NK-92 treated with Interleukin-12 subunit alpha and Interleukin-12 subunit beta, amount 100 ng/mL, for 24 hours (cell line): ENCODE data around the gene VPREB3.

Experiments used
- DNase-seq: peaks from one replicate; lab custom pipeline; 2025; lab: John Stamatoyannopoulos, UW

VPREB3 gene

DNA sequence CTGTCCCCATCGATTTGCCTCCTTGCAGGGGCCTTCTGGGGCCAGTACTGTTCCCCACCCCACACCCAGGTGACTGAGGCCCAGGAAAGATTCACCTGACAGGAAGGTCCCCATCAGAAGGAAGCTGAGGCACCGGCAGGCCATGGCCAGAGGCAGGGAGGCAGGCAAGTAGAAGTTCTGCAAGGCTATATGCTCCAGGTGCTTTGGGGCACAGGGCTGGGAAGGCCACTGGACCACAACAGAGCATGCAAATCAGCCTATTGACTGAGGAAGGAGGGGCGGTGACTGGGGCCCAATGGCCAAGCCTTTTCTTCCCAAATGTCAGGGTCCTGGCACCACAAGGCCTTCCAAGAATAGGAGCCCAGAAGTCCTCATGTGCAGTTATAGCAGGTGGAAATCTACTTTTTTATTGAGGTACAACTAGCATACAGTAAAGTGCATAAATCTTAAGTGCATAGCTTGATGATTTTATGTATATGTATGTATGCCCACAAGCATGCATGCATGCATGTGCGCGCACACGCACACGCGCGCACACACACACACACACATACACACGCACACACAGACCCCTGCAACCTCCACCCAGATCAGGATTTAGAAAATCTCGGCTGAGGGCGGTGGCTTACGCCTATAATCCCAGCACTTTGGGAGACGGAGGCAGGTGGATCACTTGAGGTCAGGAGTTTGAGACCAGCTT is at the start of gene VPREB3:
Gene VPREB3 (minus strand): TSS at position 206 of the 700 bp plus-strand sequence. CDS start 62 bp downstream, at position 144.
- no peak for DNase-seq

DNA sequence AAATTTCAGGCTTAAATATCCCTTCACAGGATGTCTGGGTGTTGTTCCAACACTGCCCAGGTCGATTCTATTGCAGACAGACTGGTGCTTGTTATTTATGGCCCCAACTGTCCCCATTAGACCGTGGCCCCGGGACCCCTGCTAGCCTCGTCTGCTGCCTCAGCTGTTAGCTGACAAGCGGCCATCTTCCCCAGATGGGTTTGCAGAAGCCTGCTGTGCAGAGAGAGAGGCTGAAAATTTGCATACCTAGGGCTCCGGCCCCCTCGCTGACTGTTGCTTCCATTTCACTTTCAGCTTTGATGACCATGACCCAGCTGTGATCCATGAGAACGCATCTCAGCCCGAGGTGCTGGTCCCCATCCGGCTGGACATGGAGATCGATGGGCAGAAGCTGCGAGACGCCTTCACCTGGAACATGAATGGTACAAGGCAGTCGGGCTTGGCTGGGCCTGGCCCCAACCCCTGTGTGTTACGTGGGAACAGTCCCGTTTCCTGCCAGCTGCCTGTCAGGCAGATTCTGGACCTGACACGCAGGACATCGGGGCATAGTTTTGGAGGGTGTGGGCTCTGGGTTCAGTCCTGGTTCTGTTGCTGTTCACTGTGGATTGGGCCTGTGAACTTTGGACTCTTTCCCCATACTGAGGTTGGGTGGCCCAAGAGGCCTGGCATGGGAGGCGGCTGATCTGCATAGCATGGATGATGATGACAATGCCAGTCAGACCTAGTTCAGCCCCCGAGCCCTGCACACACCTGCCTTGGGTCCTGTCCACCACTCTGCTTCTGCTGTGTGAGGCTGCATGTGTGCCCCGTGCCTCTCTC is 49.0 kb upstream of the VPREB3 start:
- no peak for DNase-seq

DNA sequence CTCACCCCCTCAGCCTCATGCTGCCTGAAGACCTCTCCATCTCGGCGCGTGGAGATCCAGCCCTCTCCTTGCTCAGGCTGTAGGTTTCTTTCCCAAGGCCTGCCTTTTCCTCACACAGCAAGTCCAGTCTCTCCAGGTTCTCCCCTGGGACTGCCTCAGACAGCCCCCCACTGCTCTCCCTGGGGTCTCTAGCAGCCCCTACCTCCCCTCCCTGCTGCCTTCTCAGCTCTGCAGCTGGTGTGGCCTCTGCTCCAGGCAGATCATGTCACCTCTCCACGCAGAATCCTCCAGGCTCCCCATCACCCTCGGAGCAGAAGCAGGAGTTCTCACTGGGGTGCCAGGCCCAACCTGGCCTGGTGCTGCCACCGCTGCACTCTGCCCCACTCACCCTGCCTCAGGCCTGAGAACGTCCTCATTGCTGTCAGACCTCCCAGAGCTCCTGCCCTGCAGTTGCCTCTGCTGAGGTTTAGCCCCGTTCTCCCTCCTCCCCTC is 47.7 kb upstream of the VPREB3 start:
- DNase-seq: no peak

GRCh38 chr22:23801238-23801821 is 47.1 kb upstream of the VPREB3 start:
- DNase-seq: no peak

DNA sequence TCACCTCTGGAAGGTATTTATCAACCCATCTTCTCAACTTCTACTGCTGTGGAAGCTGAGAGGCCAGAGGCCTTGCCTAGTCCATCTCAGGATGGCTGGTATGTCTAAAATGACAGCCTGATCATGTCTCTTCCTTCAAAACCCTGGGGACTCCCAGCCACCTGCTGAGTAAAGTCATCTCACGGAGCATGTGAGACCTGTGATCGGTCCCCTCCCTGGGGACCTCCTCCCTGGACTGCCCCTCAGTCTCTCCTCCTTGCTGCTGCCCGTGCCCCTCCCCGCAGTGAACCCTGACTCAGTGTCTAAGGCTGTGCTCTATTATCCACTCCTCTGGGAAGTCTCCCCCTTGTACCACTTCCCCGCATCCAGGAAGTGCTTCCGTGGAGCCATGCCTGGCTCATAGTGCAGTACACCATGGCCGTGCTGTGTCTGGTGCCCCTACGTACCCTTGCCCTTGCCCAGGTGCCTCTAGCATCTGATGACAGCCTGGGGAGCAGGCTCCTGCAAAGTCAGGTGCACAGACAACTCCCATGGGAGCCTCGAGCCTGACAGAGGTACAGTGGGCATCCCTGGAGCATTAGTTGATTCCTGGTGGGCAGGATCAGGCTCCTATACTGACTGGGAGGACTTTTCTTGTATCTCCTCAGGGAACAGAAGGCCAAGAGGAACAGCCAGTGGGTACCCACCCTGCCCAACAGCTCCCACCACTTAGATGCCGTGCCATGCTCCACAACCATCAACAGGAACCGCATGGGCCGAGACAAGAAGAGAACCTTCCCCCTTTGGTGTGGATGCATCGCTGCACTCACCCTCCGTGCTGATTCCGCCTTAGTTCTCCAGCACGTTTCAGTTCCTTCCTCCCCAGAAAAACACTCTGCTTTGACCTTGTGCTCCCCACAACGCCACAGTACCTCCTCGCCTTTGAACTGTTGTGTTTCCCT is 46.3 kb upstream of the VPREB3 start:
- DNase-seq: no peak

DNA sequence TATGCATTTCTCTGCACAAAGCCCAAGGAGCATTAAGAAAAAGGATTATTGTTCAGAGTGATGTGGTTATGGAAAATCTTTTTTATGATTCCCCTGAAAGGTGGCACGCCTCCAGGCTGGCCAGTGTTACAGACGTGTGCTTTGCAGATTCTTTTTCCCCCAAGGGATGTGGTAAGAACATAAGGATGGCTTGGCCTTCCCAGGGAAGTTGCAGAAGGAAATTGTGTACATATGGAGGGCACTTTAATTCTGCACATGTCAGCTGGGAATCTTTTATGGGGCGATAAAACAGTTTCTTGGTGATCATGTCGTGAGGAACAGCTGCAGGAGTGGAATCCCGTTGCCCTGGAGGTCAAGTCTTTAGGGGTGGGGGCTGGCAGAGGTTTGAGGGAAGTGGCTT is 42.2 kb upstream of the VPREB3 start:
- no peak for DNase-seq

GRCh38 chr22:23793326-23793725 is 39.1 kb upstream of the VPREB3 start:
- DNase-seq: no peak

DNA sequence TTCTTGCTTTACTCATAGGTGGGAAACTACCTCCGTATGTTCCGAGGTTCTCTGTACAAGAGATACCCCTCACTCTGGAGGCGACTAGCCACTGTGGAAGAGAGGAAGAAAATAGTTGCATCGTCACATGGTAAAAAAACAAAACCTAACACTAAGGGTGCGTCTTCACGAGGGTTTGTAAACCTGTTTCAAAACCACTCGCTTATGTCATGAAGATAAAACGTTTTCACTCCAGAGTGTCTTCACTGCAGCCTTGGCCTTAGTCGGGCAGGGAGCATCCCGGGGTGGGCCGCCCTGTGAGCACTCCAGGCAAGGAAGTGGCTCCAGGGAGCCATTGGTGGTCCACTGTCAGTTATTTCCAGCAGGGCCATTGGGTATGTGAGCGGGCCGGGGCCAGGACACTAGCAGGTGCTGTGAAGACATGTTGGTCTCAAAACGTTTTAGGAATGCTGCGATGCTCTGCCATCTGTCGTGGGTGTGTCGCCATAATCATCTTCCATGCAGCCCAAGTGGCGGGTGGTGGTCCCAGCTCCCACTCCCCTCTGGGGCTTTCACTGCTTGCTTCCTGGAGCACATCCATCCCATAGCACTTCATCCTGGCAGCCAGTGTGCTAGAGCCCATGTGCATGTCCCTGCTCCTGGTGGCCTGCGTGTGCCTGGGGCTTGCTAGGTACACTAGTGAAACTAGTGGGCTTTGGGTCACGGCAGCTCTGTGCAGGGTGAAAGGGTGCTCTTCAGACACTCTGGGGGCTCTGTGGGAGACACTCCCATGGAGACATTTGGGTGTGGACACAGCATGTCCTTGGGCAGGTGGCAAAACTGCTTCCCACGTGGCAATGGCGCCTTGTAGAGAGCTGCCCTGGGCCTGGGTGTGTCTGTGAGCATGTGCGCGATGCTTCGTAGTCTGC is 37.8 kb upstream of the VPREB3 start:
- DNase-seq: no peak

- no peak for DNase-seq
Observed at GRCh38 chr22:23790819-23791737, 36.9 kb upstream of the VPREB3 start.

DNA sequence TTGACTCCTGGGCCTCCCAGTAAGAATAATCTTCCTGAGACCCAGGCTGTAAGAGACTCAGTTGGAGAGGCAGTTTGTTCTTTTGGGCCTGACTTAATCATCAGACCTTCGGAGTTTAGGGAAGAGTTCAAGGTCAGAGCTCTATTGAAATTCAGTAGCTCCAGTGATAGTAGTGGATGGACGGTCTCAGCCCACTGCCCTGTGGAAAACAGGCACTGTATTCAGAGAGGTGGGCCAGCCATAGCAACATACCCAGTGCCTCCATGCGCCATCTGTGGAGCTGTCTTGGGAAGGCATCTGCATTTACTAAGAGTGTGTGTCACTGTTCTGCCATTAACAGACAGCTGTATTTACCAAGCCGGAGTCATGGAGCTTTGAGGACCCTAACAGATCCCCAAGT is 35.4 kb upstream of the VPREB3 start:
- no peak for DNase-seq

- no peak for DNase-seq
Observed at GRCh38 chr22:23789121-23789520, 34.9 kb upstream of the VPREB3 start.

DNA sequence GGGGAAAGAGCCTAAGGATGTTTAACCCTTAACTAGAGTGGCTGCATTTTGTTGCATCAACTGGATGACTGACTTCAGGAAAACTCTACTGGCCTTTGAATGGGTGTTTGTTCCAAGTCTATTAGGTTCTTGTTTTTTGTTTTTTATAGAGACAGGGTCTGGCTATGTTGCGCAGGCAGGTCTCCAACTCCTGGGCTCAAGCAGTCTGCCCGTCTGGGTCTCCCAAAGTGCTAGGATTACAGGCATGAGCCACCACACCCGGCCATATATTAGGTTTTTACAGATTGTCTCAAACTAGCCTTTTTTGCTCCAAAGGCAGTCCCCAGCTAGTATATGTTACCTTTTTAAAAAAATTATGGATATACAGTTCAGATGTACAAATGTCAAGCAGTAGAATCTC is 33.7 kb upstream of the VPREB3 start:
- DNase-seq: no peak

DNA sequence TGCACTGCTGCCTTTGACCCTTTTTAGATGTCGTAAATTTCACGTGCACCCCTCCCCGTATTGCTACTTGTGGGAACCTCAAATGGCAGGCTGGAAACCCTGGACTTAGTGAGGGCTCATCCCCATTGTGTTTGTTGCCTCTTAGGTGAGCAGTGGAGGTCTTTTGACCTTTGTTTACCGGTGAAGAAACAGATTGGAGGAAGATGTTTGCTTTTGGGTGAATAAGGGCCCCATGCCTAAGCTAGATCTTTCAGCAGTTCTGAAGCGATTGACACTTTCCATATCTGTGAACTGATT is 33.3 kb upstream of the VPREB3 start:
- DNase-seq: no peak

DNA sequence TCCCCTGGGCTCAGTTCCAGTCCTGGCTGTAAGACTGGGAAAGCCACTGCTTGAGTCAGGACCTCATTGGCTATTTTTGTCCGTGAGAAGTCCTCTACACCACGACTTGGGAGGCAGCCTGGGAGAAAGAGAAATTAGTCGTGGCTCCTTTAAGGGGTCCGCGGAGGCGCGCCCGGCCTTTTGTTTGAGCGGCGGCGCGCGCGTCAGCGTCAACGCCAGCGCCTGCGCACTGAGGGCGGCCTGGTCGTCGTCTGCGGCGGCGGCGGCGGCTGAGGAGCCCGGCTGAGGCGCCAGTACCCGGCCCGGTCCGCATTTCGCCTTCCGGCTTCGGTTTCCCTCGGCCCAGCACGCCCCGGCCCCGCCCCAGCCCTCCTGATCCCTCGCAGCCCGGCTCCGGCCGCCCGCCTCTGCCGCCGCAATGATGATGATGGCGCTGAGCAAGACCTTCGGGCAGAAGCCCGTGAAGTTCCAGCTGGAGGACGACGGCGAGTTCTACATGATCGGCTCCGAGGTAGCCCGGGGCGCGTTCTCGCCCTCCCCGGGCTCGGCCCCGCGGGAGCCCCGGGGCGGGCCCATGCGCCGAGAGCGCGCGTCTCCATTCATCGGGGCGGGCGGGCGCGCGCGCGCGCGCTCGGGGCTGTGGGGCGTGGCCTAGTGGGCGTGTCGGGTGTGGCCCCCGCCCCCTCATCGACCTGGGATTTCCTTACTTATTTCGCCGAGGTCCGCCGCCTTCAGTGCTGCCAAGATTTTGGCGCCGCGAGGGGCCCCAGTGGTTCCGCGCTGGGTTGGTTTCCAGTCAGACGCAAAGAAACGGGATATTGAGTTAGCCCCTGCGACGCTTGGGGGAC is 32.8 kb upstream of the VPREB3 start, which contains the start of gene SMARCB1:
Gene SMARCB1 (plus strand): TSS at position 215 of the 848 bp plus-strand sequence. CDS start 204 bp downstream, at position 419.
- peak; percentile 74 for DNase-seq

- no peak for DNase-seq
Observed at GRCh38 chr22:23786261-23786710, 32.1 kb upstream of the VPREB3 start.

GRCh38 chr22:23784215-23784732 is 30.0 kb upstream of the VPREB3 start:
- DNase-seq: no peak

DNA sequence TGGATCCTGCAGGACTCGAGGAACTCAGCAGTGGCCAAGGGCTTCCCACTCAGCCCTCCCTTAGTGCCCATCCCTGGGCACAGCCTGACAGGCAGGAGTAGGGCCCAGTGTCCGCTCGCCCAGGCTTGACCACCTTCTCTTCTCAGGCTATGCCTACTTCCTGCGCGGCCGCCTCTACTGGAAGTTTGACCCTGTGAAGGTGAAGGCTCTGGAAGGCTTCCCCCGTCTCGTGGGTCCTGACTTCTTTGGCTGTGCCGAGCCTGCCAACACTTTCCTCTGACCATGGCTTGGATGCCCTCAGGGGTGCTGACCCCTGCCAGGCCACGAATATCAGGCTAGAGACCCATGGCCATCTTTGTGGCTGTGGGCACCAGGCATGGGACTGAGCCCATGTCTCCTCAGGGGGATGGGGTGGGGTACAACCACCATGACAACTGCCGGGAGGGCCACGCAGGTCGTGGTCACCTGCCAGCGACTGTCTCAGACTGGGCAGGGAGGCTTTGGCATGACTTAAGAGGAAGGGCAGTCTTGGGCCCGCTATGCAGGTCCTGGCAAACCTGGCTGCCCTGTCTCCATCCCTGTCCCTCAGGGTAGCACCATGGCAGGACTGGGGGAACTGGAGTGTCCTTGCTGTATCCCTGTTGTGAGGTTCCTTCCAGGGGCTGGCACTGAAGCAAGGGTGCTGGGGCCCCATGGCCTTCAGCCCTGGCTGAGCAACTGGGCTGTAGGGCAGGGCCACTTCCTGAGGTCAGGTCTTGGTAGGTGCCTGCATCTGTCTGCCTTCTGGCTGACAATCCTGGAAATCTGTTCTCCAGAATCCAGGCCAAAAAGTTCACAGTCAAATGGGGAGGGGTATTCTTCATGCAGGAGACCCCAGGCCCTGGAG is 29.3 kb upstream of the VPREB3 start:
- DNase-seq: no peak
